C4-2B (cell line): ENCODE data around the gene PGM5.

Source experiments
- H3K27ac ChIP-seq: fragments of 450-650 bp; 2 replicates; pipeline ENCODE4 v1.5.1; 2017
- ZFX ChIP-seq: fragments of 450-650 bp; IDR thresholded peaks from 2 replicates; pipeline ENCODE4 v1.6.1; 2017
- TF ChIP-seq, protein P1 (sequence below): fragments of 450-650 bp; conservative IDR thresholded peaks from 2 replicates; pipeline ENCODE4 v1.5.1; 2017; ENCODE audit warnings: mild to moderate bottlenecking

PGM5 gene

DNA sequence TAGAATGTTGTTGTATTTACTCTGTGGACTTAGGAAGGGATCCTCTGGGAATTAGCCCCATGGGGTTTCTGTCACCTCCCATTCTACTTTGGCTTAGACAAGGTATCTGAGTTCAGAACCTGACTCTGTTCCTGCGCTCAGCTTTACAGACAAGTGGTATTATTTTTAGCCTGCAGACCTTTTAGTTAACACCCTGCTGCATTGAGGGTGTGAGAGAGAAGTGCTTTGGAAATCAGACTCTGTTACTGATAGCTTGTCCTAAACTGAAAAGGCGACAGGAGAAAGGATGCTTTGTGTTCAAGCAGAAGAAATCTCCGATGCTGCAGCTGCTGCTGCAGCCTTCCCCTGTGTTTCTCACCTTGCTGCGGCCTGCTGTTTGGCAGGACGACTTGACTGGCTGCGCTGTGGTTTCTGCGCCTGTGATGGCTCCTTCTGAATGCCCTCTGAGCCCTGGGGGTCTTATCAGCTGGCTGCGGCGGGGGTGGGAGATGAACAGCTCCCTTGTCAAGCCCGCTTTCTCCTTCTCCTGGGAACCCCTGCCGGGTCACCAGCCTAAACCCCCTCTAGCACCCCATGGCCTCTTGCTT lies 61.9 kb downstream of the PGM5 start:
- TF ChIP-seq, protein P1, sequence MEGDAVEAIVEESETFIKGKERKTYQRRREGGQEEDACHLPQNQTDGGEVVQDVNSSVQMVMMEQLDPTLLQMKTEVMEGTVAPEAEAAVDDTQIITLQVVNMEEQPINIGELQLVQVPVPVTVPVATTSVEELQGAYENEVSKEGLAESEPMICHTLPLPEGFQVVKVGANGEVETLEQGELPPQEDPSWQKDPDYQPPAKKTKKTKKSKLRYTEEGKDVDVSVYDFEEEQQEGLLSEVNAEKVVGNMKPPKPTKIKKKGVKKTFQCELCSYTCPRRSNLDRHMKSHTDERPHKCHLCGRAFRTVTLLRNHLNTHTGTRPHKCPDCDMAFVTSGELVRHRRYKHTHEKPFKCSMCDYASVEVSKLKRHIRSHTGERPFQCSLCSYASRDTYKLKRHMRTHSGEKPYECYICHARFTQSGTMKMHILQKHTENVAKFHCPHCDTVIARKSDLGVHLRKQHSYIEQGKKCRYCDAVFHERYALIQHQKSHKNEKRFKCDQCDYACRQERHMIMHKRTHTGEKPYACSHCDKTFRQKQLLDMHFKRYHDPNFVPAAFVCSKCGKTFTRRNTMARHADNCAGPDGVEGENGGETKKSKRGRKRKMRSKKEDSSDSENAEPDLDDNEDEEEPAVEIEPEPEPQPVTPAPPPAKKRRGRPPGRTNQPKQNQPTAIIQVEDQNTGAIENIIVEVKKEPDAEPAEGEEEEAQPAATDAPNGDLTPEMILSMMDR = no peak
- TF ChIP-seq ZFX = no peak
- no peak overlapping the region for H3K27ac ChIP-seq

- no peak overlapping the region for H3K27ac ChIP-seq
- no peak for TF ChIP-seq ZFX
- TF ChIP-seq, protein P1 = no peak
These were observed 63.5 kb downstream of the PGM5 start for GRCh38 chr9:68419901-68420300.

DNA sequence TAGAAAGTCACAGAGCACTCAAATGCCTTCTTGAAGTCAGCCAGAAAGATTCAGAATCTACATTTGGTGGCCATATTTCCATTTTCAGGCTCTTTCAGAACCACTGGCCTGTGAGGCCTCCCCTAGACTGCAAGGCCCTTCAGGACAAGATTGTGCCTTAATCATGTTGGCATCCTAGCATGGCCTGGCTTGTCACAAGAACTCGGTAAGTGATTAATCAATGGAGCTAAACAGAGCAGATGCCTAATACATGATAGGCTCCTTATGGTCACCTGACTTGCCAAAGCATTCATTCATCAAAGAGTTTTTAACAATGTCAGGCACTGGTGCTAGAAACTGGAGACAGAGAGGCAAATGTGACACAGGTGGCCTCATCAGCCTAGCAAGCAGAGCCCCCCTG lies 70.3 kb downstream of the PGM5 start:
- H3K27ac ChIP-seq = no peak overlapping the region
- TF ChIP-seq ZFX = no peak
- TF ChIP-seq, protein P1 = no peak

GRCh38 chr9:68427216-68427977 lies 71.0 kb downstream of the PGM5 start:
- TF ChIP-seq, protein P1 = no peak
- TF ChIP-seq ZFX = no peak
- no peak overlapping the region for H3K27ac ChIP-seq

GRCh38 chr9:68428481-68428880 lies 72.1 kb downstream of the PGM5 start:
- no peak overlapping the region for H3K27ac ChIP-seq

GRCh38 chr9:68429631-68430030 lies 73.2 kb downstream of the PGM5 start:
- TF ChIP-seq ZFX = no peak
- TF ChIP-seq, protein P1 = no peak
- H3K27ac ChIP-seq = no peak overlapping the region

More at GRCh38 chr9:68428481-68428880, 72.1 kb downstream of the PGM5 start:
- TF ChIP-seq, protein P1 = no peak
- no peak for TF ChIP-seq ZFX

DNA sequence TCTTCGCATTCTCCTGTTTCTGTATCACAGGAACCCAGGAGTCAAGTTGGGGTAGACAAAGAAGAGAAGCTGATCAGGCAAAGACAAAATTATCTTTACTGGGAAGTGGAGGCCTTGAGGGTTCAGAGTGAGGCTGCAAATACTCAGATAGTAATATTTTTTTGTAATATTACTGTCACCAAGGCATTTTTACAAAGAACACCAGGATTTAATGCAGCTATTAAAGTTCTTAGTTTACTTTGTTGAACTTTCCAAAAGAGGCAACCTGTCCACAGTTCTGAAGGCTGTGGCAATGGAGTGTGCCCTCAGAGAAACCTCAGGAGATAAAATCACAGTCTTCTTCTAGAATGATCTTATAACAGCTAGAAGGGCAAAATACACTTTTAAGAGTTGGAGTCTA lies 74.9 kb downstream of the PGM5 start:
- TF ChIP-seq ZFX = no peak
- TF ChIP-seq, protein P1 = no peak
- no peak overlapping the region for H3K27ac ChIP-seq
